Superior temporal gyrus (tissue), 1 donor: ENCODE measurements around the gene MMD2.
"Not testable (repeated sequence)": the region's sequence is repeated elsewhere in the genome, so short reads cannot be mapped to it uniquely, and the experiment has no call there.

Experiments
- DNase-seq: peaks from one replicate; pipeline ENCODE4 v3.0.0-alpha.2; 2016; ENCODE audit errors: extremely low spot score

Gene MMD2

GRCh38 chr7:4893929-4894475 is 65.0 kb downstream of the MMD2 start:
- no peak for DNase-seq

GRCh38 chr7:4893188-4893587 is 65.8 kb downstream of the MMD2 start:
- DNase-seq, result not testable (repeated sequence)

- DNase-seq, result not testable (repeated sequence)
Measured at GRCh38 chr7:4891522-4891921, 67.5 kb downstream of the MMD2 start.

- no peak for DNase-seq
Measured at GRCh38 chr7:4889682-4890081, 69.3 kb downstream of the MMD2 start.

- DNase-seq, result no peak
Measured at GRCh38 chr7:4888161-4888560, 70.8 kb downstream of the MMD2 start.

GRCh38 chr7:4886671-4887070 is 72.3 kb downstream of the MMD2 start:
- no peak for DNase-seq

- no peak for DNase-seq
Measured at GRCh38 chr7:4885317-4885807, 73.6 kb downstream of the MMD2 start.

- no peak for DNase-seq
Measured at GRCh38 chr7:4884164-4884563, 74.8 kb downstream of the MMD2 start.

- peak; percentile 91 for DNase-seq
Measured at GRCh38 chr7:4883372-4884144, 75.4 kb downstream of the MMD2 start, which contains the start of gene RADIL. Gene RADIL (minus strand): TSS chr7:4883716. CDS start chr7:4878139, 5,577 bp downstream.

GRCh38 chr7:4883033-4883371 is 76.0 kb downstream of the MMD2 start:
- DNase-seq, result no peak

- peak; percentile 45 for DNase-seq
Measured at GRCh38 chr7:4882169-4883032, 76.6 kb downstream of the MMD2 start.

- DNase-seq, result no peak
Measured at GRCh38 chr7:4880218-4880617, 78.8 kb downstream of the MMD2 start.

- no peak for DNase-seq
Measured at GRCh38 chr7:4879396-4880081, 79.4 kb downstream of the MMD2 start.

GRCh38 chr7:4878336-4879335 is 80.4 kb downstream of the MMD2 start:
- DNase-seq, result no peak

- no peak for DNase-seq
Measured at GRCh38 chr7:4876586-4876985, 82.4 kb downstream of the MMD2 start.

- DNase-seq, result no peak
Measured at GRCh38 chr7:4875391-4875790, 83.6 kb downstream of the MMD2 start.

GRCh38 chr7:4873071-4873944 is 85.7 kb downstream of the MMD2 start:
- DNase-seq, result no peak

GRCh38 chr7:4871930-4872675 is 86.9 kb downstream of the MMD2 start:
- DNase-seq, result no peak
